Activated CD4-positive, alpha-beta memory T cell treated with anti-CD3 and anti-CD28 coated beads for 36 hours (primary cell): Measurements from ENCODE around the gene DDX1. TPM values are rescaled to one million over a fixed set of nuclear protein-coding genes. Genes with fewer than 3 reads are reported as not detected.

Source experiments
- CTCF ChIA-PET: fragments of 350-600 bp; sonication (Branson Sonifier 250); formaldehyde crosslinking; loops from one replicate; lab custom pipeline; 2021; ENCODE audit warnings: antibody characterized with exemption, inconsistent platforms; lab: Charles Lee
- POLR2A ChIA-PET: fragments of 350-600 bp; sonication (Branson Sonifier 250); formaldehyde crosslinking; loops from one replicate; lab custom pipeline; 2021; ENCODE audit warnings: antibody characterized with exemption; lab: Charles Lee
- DNase-seq: peaks from one replicate; pipeline ENCODE4 v3.0.0-alpha.2; 2020
- H3K27ac Mint-ChIP-seq: one replicate; pipeline ENCODE4 v1.8.0; 2021; ENCODE audit warnings: mixed read lengths
- H3K27me3 Mint-ChIP-seq: one replicate; pipeline ENCODE4 v1.8.0; 2021; ENCODE audit warnings: mixed read lengths
- H3K36me3 Mint-ChIP-seq: one replicate; pipeline ENCODE4 v1.8.0; 2021; ENCODE audit warnings: mixed read lengths
- H3K4me1 Mint-ChIP-seq: one replicate; pipeline ENCODE4 v1.8.0; 2021; ENCODE audit warnings: low read depth, mixed read lengths
- H3K4me3 Mint-ChIP-seq: one replicate; pipeline ENCODE4 v1.8.0; 2021; ENCODE audit warnings: mild to moderate bottlenecking, mixed read lengths
- H3K9me3 Mint-ChIP-seq: one replicate; pipeline ENCODE4 v1.8.0; 2021; ENCODE audit warnings: mixed read lengths
- intact Hi-C: fragments of 100-400 bp; cut with micrococcal nuclease; formaldehyde crosslinking; loops from one replicate; pipeline ENCODE4 v1.15.1; 2023
- total RNA-seq, 2 experiments: library from RNA; stranded (reverse); gene quantifications; one replicate each; pipeline ENCODE4 v1.2.3, GENCODE V29; 2021

Gene DDX1
- total RNA-seq, 2 experiments from 2014 or later = 79.7 to 81.1 TPM

DNA sequence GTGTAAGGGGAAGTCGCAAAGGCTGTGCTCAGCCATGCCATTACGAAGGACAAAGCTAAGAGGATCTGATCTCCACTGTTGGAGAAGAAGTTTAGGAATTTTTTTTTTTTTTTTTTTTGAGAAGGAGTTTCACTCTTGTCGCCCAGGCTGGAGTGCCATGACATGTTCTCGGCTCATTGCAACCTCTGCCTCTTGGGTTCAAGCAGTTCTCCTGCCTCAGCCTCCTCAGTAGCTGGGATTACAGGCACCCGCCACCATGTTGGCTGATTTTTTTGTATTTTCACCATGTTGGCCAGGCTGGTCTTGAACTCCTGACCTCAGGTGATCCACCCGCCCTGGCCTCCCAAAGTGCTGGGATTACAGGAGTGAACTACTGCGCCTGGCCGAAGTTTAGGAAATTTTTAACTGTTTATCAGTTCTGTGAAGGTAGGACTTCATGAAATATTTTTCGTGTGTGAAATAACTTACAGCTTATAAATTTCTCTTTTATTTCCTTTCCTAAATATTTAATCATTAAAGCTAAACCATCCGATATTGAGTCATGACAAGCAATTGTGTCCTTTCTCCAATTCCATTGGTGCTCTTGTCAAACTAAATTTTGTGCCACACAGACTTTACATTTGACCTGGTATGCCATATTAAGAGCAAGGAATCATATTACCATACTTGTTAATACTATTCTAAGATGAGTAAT is 22.2 kb downstream of the DDX1 start:
- H3K4me1 Mint-ChIP-seq = no peaks in the 10 kb centered on the region
- CTCF ChIA-PET = no interaction called here
- H3K27me3 Mint-ChIP-seq = no peaks in the 10 kb centered on the region
- DNase-seq = no peak
- intact Hi-C loops = no loop called here
- no peaks in the 10 kb centered on the region for H3K9me3 Mint-ChIP-seq
- POLR2A ChIA-PET = interaction anchor here (0.6 kb wide), 1 partner anchor 15 kb away, joined by 4 read pairs; no protein-coding TSS in a partner anchor
- peaks cover 33% of the 10 kb centered on the region for H3K36me3 Mint-ChIP-seq
- H3K4me3 Mint-ChIP-seq = no peak overlapping the region
- no peak overlapping the region for H3K27ac Mint-ChIP-seq

DNA sequence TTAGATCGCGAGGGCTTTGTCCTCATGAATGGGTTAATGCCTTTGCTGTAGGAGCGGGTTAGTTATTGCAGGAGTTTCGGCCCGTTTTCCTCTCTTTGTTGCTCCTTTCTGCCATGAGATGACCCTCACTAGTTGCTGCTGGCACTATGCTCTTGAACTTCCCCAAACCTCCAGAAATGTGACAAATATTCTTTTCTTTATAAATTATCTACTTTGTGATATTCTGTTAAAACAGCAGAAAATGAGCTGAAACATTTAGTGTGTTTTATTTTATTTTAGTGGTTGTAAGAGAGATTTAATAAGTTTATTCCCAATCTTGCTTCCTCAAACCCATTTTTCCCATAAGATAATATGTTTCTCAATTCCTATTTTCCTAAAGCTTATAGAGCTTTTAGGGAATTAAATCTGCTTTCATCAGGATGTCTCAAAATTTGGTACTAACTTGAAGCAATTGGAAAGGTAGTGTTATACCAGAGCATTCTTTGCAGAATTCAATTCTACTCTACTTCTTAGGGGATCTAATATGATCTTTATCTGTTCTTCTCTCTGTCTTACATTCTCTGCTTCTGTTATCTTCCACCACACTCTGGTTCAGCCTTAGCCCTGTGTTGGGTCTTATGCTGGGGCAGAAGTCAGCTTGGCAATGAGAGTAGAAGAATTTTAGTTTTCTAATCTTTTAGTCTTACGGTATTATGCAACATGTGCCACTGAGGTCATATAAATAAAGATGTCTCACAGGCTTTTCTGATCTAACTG is 23.1 kb downstream of the DDX1 start:
- no peak overlapping the region for H3K4me3 Mint-ChIP-seq
- no peaks in the 10 kb centered on the region for H3K9me3 Mint-ChIP-seq
- H3K36me3 Mint-ChIP-seq = peaks cover 32% of the 10 kb centered on the region
- ChIA-PET CTCF (no interaction called here), POLR2A (interaction anchor here (0.6 kb wide), 1 partner anchor 16 kb away, joined by 4 read pairs; no protein-coding TSS in a partner anchor)
- H3K27me3 Mint-ChIP-seq = no peaks in the 10 kb centered on the region
- intact Hi-C loops = no loop called here
- H3K27ac Mint-ChIP-seq = no peak overlapping the region
- DNase-seq = no peak
- H3K4me1 Mint-ChIP-seq = no peaks in the 10 kb centered on the region

DNA sequence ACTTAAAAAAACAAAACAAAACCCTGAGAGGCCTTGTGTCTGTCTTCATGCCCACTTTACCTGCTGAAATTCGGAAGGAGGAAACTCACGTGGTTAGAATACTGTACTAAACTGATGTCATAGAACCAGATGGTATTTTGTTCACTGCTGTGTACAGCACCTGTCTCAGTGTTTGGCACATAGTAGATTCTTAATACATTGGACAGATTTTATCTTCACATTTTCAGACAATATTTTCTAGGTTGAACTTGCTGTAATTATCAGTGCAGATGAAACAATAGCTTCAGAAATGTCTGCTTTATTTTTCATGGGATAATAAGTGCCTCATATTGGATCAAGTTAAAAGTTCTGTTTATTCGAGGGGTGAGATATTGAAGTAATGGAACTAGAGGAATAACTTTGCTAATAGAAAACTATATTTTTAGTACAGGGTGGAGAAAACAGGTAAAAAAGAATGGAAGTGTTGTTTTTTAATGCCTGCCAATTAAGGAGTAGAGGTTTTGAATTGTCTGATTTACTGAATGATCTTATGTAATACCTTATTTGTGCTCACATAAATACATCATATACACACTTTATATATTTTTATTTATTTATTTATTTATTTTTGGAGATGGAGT is 23.7 kb downstream of the DDX1 start:
- intact Hi-C loops = no loop called here
- Mint-ChIP-seq H3K4me1 (no peaks in the 10 kb centered on the region), H3K36me3 (peaks cover 28% of the 10 kb centered on the region), H3K27me3 (no peaks in the 10 kb centered on the region), H3K4me3 (no peak overlapping the region), H3K27ac (no peak overlapping the region), H3K9me3 (no peaks in the 10 kb centered on the region)
- ChIA-PET POLR2A (no interaction called here), CTCF (no interaction called here)
- no peak for DNase-seq

DNA sequence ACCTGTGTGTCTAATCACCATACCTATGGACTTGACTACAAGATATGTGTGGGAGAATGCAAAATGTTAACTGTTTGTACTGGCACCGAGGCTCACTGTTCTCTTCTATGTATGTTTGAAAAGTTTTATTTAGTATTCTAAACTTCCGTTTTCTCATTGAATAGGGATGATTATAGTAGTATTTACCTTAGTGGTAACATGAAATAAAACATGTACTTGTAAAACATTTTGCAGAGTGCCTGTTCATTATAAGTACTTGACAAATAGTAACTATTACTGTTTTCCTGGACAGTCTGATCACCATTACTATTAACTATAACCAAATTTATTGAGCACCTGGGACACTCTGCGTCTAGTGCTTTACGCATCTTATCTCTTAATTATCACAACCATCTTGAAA is 24.8 kb downstream of the DDX1 start:
- no peaks in the 10 kb centered on the region for H3K4me1 Mint-ChIP-seq
- no peaks in the 10 kb centered on the region for H3K27me3 Mint-ChIP-seq
- intact Hi-C loops = no loop called here
- H3K4me3 Mint-ChIP-seq = no peak overlapping the region
- H3K9me3 Mint-ChIP-seq = no peaks in the 10 kb centered on the region
- no peak overlapping the region for H3K27ac Mint-ChIP-seq
- CTCF ChIA-PET = no interaction called here
- DNase-seq = no peak
- peaks cover 29% of the 10 kb centered on the region for H3K36me3 Mint-ChIP-seq
- POLR2A ChIA-PET = no interaction called here

DNA sequence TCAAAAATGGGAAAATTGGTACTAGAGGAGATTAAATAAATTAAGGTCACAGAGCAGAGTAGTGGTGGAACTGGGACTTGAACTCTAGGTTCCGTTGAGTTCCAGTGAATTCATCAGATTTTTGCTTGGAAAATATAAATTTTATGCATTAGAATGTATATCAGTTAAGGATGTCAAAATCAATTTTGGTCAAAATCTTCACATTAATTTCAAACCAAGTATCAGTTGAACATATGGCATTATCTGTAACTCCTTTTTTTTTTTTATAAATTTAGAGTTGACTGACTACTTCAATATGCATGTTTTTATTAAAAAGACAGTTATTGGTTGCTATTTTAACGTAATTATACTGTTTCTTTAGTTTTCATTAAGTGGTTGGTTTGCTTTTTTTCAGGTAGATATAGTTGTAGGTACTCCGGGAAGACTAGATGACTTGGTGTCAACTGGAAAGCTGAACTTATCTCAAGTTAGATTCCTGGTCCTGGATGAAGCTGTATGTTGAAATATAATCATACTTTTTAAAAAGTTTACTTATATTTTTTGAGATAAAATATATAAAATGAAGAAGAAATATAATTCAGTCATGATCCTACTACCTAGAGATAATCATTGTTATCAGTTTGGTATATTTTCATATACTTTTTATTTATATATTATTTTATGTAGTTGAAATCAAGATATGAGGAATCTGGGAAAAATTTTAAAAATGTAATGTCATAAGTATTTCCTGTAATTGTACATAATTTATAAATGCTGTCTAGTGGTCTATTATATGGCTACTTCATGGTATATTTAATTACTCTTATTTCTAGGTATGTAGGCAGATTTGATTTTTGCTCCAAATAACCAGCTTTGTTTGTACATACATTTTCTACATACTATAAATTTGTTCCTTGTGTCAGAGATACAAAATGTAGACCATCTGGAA is 25.4 kb downstream of the DDX1 start:
- ChIA-PET CTCF (no interaction called here), POLR2A (no interaction called here)
- Mint-ChIP-seq H3K27me3 (no peaks in the 10 kb centered on the region), H3K4me3 (no peak overlapping the region), H3K9me3 (no peaks in the 10 kb centered on the region), H3K36me3 (peaks cover 34% of the 10 kb centered on the region), H3K27ac (no peak overlapping the region), H3K4me1 (no peaks in the 10 kb centered on the region)
- no peak for DNase-seq
- intact Hi-C loops = no loop called here

DNA sequence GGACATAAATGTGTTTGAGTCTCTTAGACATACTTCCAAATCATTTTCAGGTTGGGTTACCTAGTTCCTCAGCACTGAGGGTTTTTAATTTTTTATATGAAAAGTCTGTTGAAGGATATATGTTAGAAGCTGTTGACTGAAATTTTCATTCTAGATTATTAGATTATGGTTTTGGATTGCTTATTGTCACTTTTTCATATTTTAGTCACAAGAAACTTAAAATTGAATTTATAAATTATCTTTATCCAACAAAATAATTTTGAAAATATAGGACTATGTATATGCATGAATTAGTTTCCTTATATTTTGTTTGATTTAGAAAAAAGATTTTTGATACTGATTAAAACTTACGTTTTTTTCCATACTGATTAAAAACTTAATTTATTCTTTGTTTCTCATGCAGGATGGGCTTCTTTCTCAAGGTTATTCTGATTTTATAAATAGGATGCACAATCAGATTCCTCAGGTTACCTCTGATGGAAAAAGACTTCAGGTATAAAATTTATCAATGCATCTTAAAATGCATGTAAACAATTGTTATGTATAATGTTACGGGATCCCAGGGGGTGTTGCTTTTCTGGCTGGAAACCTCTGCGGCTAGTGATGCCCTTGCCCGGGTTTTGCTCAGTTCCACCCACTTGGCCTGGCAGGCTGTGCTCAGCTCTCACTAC is 26.2 kb downstream of the DDX1 start:
- no peak overlapping the region for H3K27ac Mint-ChIP-seq
- H3K27me3 Mint-ChIP-seq = no peaks in the 10 kb centered on the region
- H3K9me3 Mint-ChIP-seq = no peaks in the 10 kb centered on the region
- intact Hi-C loops = no loop called here
- CTCF ChIA-PET = no interaction called here
- no peaks in the 10 kb centered on the region for H3K4me1 Mint-ChIP-seq
- no peak overlapping the region for H3K4me3 Mint-ChIP-seq
- POLR2A ChIA-PET = no interaction called here
- peaks cover 40% of the 10 kb centered on the region for H3K36me3 Mint-ChIP-seq
- no peak for DNase-seq

DNA sequence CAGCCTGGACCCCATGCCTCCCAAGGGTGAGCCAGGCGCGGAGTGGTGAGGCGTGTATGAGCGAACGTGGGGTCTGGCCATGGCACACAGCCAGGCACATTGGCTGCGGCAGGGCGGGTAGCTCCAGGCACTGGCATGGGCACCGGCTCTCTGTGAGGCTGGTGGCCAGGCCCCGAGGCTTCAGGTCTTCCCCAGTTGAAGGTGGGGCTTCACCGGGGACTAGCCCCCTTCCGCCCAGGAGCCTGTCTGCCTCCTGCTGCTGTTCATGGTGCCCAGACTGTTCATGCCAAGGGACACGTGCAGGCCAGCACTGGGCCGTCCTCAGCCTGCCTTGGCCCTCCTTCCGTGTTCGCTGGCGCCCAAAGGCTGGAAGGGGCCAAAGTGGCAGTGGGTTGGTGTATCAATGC is 26.8 kb downstream of the DDX1 start:
- ChIA-PET POLR2A (no interaction called here), CTCF (no interaction called here)
- no peak overlapping the region for H3K4me3 Mint-ChIP-seq
- H3K9me3 Mint-ChIP-seq = no peaks in the 10 kb centered on the region
- DNase-seq = no peak
- intact Hi-C loops = no loop called here
- peaks cover 39% of the 10 kb centered on the region for H3K36me3 Mint-ChIP-seq
- H3K27ac Mint-ChIP-seq = no peak overlapping the region
- no peaks in the 10 kb centered on the region for H3K4me1 Mint-ChIP-seq
- H3K27me3 Mint-ChIP-seq = no peaks in the 10 kb centered on the region

DNA sequence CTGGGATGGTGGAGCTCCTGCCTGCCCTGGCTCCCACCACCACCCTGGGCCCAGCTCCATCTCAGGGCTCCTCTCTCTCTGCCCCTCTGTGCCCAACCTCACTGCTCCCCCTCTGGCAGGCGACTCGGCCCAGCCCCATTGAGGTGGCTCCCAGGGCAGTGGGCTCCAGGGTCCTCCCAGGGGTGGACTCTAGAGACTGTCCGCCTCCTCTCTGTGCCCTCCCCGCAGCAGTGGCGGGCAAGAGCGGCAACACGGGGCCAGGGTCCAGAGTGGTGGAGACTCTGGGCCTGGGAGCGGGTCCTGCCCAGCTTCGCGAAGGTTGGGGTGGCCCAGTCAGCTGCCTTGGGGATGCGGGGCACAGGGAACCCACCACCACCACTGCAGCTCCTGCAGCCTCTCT is 27.4 kb downstream of the DDX1 start:
- Mint-ChIP-seq H3K9me3 (peaks cover 3% of the 10 kb centered on the region), H3K4me3 (no peak overlapping the region), H3K27ac (no peak overlapping the region), H3K27me3 (no peaks in the 10 kb centered on the region), H3K36me3 (peaks cover 43% of the 10 kb centered on the region), H3K4me1 (no peaks in the 10 kb centered on the region)
- ChIA-PET CTCF (no interaction called here), POLR2A (no interaction called here)
- intact Hi-C loops = no loop called here
- DNase-seq = no peak

DNA sequence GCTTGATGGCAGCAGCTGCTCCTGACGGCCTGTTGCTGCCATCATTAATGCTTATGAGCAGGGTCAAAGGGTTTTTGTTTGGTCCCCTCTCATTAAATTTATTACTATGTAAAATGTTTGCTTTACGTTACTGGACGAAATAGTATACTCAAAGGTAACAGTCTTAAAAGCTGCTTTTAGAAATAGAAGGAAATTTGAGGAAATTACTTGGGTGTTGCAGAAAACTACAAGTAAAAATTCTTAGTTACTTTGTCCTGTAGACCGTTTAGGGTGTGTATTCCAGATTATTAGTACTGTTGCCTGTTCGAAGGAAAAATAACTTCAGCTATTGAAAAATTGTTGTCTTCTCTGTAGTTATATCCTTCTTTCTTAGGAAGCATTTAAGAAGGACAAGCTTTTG is 27.8 kb downstream of the DDX1 start:
- Mint-ChIP-seq H3K36me3 (peaks cover 45% of the 10 kb centered on the region), H3K4me1 (no peaks in the 10 kb centered on the region), H3K27ac (no peak overlapping the region), H3K27me3 (no peaks in the 10 kb centered on the region), H3K9me3 (peaks cover 7% of the 10 kb centered on the region), H3K4me3 (no peak overlapping the region)
- ChIA-PET CTCF (no interaction called here), POLR2A (no interaction called here)
- intact Hi-C loops = no loop called here
- DNase-seq = no peak

DNA sequence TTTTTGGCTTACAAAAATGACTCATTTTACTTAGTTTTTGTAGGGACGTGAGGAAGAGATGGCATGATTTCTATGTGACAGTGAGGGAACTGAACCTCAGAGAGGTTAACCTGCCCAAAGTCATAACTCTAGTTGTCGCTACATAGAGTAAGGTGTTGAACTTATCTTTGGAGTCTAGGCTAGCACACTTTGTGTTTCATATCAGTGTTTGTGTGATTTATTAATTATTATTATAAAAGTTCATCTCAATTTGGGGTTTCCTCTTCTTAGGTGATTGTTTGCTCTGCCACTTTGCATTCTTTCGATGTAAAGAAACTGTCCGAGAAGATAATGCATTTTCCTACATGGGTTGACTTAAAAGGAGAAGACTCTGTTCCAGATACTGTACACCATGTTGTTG is 28.3 kb downstream of the DDX1 start:
- no peak for DNase-seq
- no peak overlapping the region for H3K27ac Mint-ChIP-seq
- no peaks in the 10 kb centered on the region for H3K4me1 Mint-ChIP-seq
- no peak overlapping the region for H3K4me3 Mint-ChIP-seq
- H3K9me3 Mint-ChIP-seq = peaks cover 7% of the 10 kb centered on the region
- intact Hi-C loops = no loop called here
- peaks cover 45% of the 10 kb centered on the region for H3K36me3 Mint-ChIP-seq
- H3K27me3 Mint-ChIP-seq = no peaks in the 10 kb centered on the region
- ChIA-PET CTCF (no interaction called here), POLR2A (no interaction called here)

DNA sequence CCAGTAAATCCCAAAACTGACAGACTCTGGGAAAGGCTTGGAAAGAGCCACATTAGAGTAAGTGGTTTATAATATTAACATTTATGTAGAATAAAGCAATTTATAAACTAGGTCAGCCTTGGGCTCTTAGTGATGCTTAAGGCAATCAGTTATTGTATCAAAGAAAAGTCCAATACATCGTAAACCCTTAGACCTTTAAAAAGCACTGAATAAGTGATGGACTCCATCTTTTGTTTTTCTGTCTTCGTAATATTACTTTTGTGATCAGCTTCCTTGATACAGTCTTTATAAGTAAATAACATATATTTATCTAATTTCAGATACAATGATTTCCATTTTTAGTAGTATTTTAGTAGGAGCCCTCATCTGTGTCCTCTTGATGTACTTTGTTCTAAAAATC is 28.7 kb downstream of the DDX1 start:
- intact Hi-C loops = no loop called here
- Mint-ChIP-seq H3K27me3 (no peaks in the 10 kb centered on the region), H3K4me1 (no peaks in the 10 kb centered on the region), H3K9me3 (peaks cover 7% of the 10 kb centered on the region), H3K4me3 (no peak overlapping the region), H3K27ac (no peak overlapping the region), H3K36me3 (peaks cover 42% of the 10 kb centered on the region)
- no peak for DNase-seq
- ChIA-PET CTCF (no interaction called here), POLR2A (no interaction called here)
